T-helper 9 cell (primary cell): ENCODE measurements around the gene MORN1.

Source experiments
- DNase-seq: peaks from one replicate; pipeline ENCODE4 v3.0.0-alpha.2; 2020

The MORN1 gene

DNA sequence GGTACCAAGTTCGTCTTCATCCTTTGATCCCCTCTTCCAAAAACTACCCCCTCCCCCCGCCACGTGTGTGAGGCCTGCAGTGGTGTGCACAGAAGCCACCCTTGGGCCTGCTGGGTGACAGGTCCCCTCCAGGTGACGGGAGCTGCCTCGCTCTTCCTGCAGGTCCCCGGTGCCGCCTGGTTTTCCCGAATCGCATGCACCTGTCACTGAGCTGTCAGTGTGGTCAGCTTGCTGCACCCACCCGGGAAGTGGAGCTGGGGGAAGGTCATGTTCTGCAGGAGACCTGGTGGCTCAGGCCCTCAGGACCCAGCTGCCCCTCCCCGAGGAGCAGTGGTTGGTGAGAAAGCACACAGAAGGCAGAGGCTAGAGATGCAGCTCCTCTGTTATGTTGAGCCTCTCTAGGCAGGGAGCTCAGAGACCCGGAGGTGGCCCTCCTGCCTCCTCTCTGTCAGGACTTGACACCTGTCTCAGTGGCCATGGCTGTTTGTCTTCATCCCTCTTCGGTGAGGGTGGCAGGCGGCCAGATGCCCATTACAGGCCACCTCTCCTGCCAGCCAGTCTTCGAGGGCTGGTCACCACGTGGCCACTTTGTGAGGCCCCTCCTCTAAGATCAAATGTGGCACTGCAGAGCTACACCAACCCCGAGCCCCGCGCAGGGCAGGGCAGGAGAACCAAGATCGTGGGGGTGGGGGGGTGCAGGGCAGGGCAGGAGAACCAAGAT, 102.4 kb downstream of the MORN1 start:
- no peak for DNase-seq

DNA sequence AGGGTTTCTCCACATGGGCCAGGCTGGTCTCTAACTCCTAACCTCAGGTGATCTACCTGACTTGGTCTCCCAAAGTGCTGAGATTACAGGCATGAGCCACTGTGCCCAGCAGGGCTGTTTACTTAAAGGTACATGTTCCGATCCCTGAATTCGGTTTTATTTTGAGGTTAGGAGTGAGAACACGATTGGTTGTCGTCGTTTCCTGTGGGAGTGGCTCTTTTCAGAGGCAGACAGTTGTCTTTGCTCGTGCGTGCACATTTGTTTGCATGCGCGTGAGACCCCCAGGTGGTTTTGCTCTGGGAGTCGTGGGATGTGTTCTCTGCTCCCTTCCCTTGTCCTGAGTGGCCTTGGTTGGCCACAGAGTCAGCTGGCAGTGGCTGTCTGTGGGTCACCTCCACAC, 103.0 kb downstream of the MORN1 start:
- DNase-seq, result no peak

DNA sequence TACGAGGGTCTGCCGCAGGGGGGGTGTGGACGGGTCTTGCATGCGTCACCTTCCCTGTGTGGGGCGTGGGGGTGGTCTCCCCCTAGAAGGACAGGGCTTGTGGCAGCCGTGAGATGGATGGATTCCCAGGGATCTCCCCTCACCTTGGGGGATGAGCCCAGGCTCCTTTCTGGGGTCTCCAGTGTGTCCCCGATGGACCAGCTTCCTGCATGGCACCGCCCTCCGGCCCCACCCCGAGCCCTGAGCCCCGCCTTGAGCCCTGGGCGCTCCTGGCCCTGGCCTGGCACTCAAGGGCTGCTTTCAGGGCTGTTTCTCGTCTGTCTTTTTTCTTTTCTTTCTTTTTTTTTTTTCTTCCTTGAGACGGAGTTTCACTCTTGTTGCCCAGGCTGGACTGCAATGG, 103.7 kb downstream of the MORN1 start:
- DNase-seq, result no peak

DNA sequence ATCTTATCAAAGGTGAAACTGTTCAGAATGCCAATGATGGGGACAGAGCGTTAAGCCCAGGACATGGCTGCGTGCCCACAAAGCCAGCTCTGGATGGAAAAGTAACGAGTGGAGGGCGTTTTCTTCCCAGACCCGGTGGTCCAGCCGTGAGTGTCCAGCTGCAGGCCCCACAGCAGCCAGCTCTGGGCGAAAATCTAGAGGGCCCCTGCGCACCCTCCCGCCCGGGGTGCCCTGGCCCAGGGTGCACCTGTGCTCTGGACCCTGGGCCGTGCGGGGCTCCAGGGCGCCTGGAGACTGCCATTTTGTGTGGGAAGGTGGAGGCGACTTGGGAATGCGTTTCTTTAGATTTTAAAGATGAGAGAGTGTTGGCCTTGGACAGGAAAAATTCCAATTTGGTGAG, 104.4 kb downstream of the MORN1 start:
- no peak for DNase-seq

DNA sequence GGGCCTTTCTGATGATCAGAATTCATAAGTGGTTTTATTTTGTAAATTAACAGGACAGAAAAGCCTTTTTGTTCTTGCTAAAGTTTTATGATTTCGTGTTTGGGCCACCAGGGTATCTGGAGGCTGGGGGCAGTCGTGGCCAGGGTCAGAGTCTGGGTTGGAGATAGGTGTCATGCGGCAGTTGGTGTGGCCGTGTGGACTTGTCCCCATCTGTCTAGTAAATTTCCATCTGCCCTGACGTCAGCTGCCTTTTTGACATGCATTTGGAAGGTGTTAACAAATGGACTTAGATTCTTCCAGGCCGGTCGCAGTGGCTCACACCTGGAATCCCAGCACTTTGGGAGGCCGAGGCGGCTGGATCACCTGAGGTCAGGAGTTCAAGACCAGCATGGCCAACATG, 106.4 kb downstream of the MORN1 start:
- DNase-seq, result no peak

DNA sequence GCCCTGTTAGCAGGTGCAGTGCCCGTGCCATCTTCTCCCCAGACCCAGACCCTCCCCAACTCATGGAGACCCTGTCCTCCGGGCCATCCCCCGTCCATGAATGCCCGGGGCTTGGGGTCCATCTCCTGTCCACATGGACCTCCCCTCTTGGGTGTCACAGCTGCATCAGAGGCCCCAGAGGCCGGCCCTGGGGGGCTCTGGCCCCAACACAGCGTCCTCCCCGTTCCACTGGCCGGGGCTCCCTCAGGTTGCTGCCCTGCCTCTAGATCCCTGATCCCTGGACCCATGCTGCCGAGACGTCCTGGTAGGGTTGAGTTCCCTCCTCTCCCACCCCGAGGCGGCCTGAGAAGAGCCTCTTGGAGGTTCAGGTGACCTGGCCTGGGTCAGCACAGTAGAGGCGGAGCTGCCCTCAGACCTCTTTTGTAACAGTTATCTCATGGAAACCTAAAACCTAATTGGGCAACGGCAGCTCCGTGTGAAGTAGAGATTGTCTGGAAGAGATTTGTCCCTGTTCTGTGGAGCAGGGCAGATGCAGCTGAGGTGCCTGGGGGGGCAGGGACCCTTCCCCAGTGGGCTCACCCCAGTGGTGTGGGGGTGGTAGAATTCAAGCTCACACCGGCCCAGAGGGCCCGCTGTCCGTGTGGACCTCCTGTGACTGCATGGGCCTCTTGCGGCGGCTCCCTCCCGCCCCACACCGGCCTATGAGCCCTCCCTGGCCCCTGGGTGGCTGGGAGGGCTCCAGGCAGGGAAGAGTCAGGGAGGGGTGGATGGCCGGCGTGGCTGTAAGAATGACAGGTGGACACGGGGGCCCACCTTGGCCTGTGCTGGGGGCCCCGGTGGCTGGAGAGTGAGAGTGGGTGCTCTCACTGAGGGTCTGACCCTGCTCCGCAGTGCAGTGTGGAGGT, 107.1 kb downstream of the MORN1 start:
- no peak for DNase-seq

DNA sequence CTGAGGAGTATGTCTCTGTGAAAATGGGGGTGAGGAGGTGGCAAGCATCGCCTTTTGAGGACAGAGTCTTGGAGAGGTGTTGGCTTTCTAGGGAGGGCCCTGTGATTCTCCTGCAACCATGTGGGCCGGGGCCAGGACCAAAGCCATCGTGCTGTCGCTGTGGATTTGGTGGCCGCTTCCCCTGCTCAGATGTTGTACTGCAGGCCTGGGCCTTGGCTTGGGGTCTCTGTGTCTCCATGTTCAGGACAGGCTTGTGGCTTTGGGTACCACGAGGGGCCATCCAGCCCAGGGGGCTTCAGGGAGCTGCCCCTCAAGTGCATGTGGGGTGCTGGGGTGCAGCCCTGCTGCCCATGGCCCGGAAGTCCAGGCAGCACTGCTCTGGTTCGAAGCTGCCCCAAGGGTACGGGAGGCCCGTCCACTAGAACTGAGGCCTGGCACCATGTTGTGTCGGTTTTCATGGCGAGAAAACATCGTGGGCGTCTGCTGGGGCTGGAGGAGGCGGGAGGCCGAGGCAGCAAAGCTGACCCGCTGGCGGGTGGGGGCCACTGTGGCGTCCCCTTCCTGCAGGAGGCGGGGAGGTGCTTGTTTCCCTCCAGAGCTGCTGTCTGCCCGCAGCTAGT, 107.9 kb downstream of the MORN1 start:
- DNase-seq, result no peak

DNA sequence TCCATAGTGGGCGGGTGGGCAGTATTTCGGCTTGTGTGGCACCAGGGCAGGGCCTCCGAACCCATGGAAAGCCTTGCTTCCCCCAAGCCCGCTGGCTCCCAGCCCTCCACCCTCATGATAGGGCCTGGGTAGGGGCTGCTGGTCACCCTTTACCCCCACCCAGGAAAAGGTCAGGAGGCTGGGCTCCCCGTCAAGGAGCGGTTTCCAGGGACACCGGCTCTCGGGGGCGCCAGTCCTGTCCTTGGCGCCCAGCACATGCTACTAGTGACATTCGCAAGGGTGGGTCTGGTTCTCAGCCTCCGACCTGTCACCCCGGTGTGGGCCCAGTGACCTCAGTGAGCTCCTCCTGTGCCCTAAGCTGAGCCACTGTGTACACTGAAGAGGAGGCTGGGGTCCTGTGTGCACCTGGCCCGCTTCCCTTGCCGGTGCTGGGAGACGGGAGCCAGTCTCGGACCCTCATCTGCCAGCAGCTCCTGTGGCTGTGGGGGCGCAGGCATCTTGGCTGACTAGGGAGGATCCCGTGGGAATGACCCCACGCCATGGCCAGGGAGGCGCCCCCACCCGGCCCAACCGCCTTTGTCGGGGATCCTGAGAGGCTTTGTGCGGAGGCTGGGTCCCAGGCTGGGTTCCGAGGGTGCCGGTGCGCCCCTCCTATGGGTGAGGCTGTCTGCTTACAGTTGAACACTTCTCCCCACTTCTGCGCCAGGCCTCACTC, 108.6 kb downstream of the MORN1 start:
- no peak for DNase-seq

DNA sequence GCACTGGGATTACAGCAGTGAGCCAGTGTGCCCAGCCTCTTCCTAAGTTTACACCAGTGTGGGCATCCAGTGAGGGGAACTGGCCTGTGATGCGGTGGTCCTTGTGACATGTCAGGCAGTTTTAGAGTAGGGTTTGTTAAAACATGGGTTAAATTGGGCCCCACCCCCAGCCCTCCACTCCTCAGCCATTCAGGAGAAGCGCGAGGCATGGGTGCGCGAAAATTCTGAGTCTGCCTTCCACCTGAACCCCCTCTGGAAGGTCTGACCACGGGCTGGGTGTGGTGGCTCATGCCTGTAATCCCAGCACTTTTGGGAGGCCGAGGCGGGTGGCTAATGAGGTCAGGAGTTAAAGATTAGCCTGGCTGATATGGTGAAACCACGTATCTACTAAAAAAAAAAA, 111.5 kb downstream of the MORN1 start:
- no peak for DNase-seq

DNA sequence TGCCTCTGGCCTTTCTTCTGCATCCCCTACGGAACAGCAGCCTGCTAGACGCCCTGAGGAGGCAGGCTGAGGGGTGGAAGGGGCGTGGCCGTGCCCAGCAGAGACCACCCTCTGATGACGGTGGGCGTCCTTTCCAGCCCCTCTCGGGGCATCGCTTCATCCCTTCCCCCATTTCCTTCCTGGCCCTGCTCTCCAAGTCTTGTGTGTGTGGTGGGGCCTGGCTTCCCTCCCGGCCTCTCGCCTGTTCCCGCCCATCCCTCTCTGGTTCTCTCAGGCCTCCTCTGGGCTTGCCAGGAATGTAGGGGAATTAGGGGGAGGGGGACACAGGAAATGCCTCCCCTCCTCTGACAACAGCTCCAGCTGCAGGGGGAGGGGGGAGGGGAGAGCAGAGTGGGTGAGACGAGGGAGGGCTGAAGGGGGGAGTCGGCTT, 112.1 kb downstream of the MORN1 start:
- no peak for DNase-seq

DNA sequence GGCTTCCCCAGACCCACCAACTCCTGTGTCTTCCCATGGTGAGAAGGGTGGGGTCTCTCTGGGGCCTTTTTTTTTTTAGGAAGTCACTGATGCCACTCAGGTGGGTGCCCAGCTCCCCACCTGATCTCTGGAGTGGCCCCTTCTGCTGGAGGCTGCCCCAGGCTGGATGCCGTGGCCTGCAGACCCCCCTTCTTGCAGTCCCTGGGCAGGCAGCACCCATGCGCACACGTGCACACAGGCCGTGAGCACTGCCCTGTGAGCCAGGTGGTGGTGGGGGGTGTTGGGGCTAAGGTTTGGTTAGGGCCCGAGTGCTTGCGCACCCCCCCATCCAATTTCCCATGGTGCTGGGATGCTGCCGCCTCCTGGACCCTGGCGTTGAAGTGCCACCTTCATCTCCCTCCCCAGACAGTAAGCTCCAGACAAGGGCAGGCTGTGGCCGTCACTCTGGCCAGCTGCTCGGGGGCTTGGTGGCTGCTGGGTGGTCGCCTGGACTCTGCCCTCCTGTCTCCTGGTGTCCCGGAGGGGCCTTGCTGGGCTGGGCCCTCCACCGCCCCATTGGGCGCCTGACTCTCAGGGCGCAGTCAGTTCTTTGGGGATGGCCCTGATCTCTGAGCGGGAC, 112.7 kb downstream of the MORN1 start:
- DNase-seq, result no peak

DNA sequence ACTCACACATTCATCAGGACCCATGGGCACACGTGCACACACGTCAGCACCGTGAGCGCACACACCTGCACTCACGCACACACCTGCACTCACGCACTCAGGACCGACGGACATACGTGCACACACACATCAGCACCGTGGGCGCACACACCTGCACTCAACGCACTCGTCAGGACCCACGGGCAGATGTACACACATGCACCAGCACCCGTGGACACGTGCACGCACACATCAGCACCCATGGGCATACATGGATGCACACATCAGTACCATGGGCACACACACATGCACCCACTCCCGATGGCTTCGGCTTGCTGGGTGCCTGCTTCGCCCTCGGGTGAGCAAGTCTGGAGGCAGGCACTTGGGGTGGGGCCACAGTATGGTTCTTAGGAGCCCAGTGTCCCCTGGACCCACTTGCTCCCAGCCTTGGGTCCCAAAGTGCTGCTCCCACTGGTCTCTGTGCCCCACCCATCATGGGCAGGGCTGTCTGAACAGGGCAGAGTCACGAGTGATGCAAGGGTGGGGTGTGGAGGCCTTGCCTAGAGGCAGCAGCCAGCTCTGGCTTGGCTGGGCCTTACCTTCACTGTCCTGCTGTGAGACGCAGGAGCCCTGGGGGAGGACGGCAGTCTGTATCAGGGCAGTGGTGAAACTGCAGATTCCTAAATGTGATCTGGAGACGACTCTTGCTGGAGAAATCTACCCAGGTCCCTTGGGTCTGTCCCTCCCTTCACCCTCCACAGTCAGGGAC, 113.4 kb downstream of the MORN1 start:
- DNase-seq, result no peak

DNA sequence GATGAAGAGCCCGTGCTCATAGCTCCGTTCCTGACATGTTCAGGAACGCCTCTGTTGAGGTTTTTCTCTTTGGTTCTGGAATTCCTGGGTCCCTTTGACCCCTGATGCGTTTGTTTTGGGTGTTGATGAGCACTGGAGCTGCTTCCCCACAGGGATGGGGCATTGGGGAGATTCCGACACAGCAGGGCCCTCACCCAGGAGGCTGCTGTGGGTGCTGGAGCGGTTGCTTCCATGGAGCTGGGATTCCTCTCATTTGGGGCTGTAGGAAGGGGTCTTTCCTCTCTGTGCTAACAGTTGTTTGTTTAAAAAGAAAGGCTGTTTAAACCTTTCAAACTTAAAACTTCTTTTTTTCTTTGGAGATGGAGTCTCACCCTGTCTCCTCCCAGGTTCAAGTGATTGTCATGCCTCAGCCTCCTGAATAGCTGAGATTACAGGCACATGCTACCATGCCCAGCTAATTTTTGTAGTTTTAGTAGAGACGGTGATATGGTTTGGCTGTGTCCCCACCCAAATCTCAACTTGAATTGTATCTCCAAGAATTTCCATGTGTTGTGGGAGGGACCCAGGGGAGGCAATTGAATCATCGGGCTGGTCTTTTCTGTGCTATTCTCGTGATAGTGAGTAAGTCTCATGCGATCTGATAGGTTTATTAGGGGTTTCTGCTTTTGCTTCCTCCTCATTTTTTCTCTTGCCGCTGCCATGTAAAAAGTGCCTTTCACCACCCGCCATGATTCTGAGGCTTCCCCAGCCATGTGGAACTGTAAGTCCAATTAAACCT, 114.4 kb downstream of the MORN1 start:
- no peak for DNase-seq

DNA sequence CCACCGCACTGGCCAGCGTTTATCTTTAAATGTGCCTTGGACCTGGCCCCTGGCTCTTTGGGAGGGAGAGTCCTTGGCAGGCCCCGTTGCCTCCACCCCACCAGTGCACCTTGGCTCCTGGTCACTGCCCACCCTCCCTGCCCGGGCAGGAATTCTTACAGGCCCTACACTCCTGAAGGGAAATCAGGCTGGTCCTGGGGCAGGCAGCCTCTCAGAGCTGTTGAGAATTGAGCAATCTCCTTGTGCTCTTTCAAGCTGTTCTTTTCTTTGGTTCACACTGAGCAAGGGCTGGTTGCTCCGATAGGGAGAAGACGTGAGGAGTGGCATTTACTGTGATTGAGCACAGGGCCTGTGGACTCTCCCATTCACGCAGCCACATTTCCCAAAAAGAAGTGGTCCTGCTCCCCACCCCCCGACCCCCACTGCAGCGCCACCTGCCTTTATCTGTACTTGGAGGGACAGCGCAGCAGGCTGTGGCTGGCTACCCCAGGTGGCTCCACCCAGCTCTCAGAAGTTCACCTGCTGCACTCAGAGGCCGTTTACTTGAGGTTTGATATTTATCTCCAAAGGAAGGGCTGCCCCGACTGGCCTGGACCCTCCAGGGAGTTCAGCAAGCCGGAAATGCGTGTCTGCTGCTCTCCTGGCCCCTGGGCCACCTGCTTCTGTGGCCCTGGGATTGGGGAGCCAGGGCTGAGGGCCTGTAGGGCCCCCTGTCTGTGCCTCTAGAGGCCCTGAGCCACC, 115.4 kb downstream of the MORN1 start:
- DNase-seq, result no peak

DNA sequence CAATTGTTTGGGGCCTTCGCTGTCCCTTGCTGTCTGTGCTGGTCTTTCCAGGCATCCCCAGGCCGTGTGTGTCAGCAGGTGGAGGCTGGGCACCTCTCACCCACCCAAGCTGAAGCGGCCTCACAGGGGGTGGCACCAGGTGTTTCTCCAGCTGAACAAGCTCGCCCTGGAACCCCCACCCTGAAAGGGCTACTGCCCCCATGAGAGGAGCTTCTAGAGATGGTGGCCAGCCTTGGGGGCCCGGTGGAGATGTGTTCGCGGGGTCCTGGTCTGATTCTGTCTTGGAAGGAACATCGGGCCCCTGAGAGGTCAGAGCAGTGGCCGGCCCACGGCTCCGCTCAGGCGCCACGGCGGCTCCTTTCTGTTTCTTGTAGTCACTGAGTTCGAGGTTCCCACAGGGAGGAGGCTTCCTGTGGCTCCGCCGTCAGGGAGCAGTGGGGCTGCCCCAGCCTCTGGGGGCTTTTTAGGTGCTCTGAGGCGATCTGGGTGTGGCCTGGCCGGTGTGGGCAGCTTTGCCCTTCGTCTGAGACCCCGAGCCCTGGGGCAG, 116.4 kb downstream of the MORN1 start:
- no peak for DNase-seq

DNA sequence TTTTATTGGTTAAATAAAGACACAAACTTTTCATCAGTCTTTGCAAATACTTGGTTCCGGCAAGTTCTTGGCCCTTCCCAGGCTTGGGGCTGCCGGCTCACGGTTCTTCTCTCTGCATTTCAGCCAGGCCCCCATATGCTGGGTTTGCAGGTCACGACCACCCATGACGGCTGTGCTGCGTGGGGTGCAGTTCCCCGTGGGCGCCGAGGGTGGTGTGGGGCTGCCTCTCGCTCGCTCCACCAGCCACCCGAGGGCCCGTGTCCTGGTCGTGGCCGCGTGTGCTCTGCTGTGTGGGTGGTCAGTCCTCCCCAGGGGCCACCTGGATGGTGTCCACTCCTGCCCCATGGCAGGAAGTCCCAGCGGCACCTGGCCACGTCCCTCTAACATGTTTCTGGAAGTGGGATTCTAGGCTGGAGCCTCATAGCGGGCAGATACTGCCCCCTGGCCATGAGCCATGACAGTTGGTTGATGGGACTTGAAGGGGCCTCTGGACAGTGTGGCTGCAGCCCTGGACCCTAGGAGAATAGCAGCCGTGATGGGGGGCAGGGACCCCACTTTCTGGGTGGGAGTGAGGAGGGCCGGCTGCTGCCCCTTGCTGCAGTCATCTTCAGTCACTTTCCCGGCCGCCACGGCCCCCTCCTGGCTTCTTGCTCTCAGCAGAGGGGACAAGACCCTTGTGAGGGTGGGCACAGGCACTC, 117.0 kb downstream of the MORN1 start:
- no peak for DNase-seq

DNA sequence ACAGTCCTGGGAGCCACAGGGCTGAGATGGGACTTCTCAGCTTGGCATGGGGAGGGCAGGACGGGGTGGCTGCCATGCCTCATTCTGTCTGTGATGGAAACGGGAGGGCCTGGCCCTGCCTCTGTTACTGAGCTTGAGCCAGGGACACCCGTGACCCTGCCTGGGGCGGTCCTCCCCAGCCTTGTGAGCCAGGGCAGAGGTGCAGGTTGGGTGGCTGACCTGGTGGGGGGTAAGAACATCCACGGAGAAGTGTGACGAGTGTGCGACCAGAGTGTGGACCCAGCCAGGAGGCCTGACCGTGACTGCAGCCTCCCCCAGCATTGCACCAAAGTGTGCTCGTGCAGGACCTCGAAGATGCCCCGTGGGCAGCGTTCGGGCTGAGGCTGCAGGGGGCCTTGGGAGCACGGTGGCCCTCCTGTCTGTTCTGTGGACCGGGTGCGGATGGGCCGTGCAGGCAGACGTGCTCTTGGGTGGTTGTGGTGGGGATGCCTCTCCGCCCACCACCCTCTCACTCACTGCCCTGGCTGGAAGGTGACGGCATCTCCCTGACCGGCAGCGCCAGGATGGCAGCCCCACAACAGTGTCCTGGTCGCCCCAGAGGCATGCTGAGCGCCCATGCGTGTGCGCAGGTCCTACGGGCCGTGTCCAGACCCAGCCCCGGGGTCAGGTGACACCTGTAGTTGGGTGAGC, 117.8 kb downstream of the MORN1 start:
- DNase-seq, result no peak

DNA sequence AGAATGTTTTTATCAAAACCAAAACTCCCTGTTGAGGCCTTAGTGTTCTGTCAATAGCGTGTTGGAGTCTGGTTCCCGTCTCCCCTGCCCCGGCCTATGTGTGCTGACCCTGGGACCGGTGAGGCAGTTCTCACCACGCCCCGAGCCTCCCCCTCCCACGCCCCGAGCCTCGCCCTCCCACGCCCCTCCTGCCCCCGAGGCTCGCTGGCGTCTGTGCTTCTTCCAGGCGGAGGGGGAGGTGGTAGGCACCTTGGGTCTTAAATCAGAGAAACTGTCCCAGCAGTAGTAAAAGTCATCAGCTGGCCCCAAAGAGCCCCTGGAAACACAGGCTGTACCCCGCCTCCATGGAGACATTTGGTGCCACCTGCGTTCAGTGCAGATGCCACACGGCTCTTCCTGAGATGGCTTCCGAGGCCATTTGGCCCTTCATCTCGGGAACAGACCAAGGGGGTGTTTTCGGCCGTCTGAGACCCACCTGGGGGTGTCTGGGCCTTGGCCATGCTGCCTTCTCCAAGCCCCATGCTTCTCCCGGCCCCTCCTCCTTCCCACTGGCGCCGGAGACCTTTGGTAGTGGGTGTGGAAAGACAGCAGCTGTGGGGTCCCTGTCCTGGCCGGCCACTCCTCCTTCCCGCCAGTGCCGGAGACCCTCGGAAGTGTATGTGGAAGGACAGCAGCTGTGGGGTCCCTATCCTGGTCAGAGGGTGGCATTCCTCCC, 118.5 kb downstream of the MORN1 start:
- DNase-seq, result no peak
